Fibroblast of the aortic adventitia (primary cell): Measurements from ENCODE around the gene CHMP2B. TPM values are rescaled to one million over a fixed set of nuclear protein-coding genes. Genes with fewer than 3 reads are reported as not detected.
A peak's percentile ranks its signal among the peaks of the same experiment; 100 is the strongest.
"Not testable (repeated sequence)": the region's sequence is repeated elsewhere in the genome, so short reads cannot be mapped to it uniquely, and the experiment has no call there.

Source experiments
- DNase-seq: peaks from one replicate; pipeline ENCODE4 v3.0.0-alpha.2; 2010; ENCODE audit warnings: low read depth
- H3K4me3 ChIP-seq: 2 replicates; pipeline ENCODE4 v1.5.1; 2011; ENCODE audit warnings: low read depth, mild to moderate bottlenecking, control low read depth, low read length, moderate library complexity
- CTCF ChIP-seq: IDR thresholded peaks from 2 replicates; pipeline ENCODE4 v1.5.1; 2011; ENCODE audit warnings: mild to moderate bottlenecking, low read length, control low read depth, inconsistent platforms; ENCODE audit not compliant: insufficient read depth
- total RNA-seq: library from RNA; depleted of rRNA; stranded (reverse); fragments of >200 nt; gene quantifications from 2 replicates; pipeline ENCODE4 v1.2.3, GENCODE V29; 2012; ENCODE audit warnings: low replicate concordance

Gene CHMP2B
- total RNA-seq, 1 donor, result 60.5 TPM

- no peak for TF ChIP-seq CTCF
- no peak for DNase-seq
- no peak overlapping the region for H3K4me3 ChIP-seq
Observed at GRCh38 chr3:87247430-87247773, 20.3 kb downstream of the CHMP2B start.

GRCh38 chr3:87248231-87248630, 21.1 kb downstream of the CHMP2B start:
- not testable (repeated sequence) for DNase-seq, H3K4me3 ChIP-seq

- no peak for DNase-seq
- TF ChIP-seq CTCF, result no peak
- no peak overlapping the region for H3K4me3 ChIP-seq
Observed at GRCh38 chr3:87248831-87249230, 21.7 kb downstream of the CHMP2B start.

GRCh38 chr3:87250009-87250408, 22.9 kb downstream of the CHMP2B start:
- no peak for TF ChIP-seq CTCF
- DNase-seq, result no peak
- no peak overlapping the region for H3K4me3 ChIP-seq

GRCh38 chr3:87260270-87260669, 33.2 kb downstream of the CHMP2B start:
- H3K4me3 ChIP-seq, result no peak overlapping the region
- TF ChIP-seq CTCF, result peak; percentile 76
- peak; percentile 73 for DNase-seq

GRCh38 chr3:87261925-87262324, 34.8 kb downstream of the CHMP2B start:
- no peak for TF ChIP-seq CTCF
- no peak overlapping the region for H3K4me3 ChIP-seq
- DNase-seq, result no peak

- H3K4me3 ChIP-seq, result no peak overlapping the region
- no peak for TF ChIP-seq CTCF
- no peak for DNase-seq
Observed at GRCh38 chr3:87267953-87268645, 41.0 kb downstream of the CHMP2B start.
